Activated CD4-positive, alpha-beta T cell treated with anti-CD3 and anti-CD28 coated beads, Interleukin-2, amount 50 U/mL, for 48 hours (primary cell): ENCODE measurements around the gene RFX8.
"Not testable (repeated sequence)": the region's sequence is repeated elsewhere in the genome, so short reads cannot be mapped to it uniquely, and the experiment has no call there.

ENCODE experiments used
- DNase-seq, 2 experiments: peaks; one replicate each; pipeline ENCODE4 v3.0.0-alpha.2; 2020

RFX8 gene

DNA sequence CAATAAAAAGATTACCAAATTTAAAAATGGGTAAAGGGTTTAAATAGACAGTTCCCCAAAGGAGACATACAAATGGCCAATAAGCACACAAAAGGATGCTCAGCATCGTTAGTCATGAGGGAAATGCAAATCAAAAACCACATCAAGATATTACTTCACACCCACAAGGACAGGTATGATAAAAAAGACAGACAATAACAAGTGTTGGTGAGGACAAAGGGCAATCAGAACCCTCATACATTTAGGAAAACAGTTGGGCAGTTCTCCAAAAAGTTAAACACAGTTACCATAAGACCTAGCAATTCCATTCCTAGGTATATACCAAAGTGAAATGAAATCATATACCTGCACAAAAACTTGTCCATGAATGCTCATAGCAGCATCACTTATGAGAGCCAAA lies 102.1 kb downstream of the RFX8 start:
- DNase-seq: no peak

GRCh38 chr2:101371636-101372035 lies 103.3 kb downstream of the RFX8 start:
- DNase-seq: no peak

GRCh38 chr2:101369100-101369499 lies 105.8 kb downstream of the RFX8 start:
- no peak for DNase-seq

GRCh38 chr2:101368376-101368775 lies 106.5 kb downstream of the RFX8 start:
- DNase-seq: no peak

GRCh38 chr2:101367508-101367907 lies 107.4 kb downstream of the RFX8 start:
- DNase-seq: no peak

GRCh38 chr2:101364878-101365277 lies 110.0 kb downstream of the RFX8 start:
- DNase-seq: no peak

DNA sequence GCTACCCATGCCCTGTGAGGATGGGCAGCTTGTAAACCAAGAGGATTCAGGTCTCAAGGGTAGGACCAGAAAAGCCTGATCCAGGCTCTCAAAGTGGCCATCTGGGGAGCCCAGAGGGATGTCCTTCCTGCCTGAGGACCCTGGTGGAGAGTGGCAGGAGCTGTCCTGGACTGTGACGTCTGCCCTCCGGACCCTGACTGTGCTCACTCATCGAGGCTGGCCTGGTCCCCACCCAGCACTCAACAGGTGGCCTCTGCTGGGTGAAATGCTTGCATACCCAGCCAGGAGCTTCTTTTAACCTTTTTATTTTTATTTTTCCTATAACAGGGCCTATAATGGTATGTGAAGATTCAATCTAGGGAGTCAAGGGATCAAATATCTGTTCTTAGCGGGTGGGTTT lies 112.1 kb downstream of the RFX8 start:
- DNase-seq: no peak

- no peak for DNase-seq
Observed at GRCh38 chr2:101362316-101362715, 112.6 kb downstream of the RFX8 start.

GRCh38 chr2:101361522-101361921 lies 113.4 kb downstream of the RFX8 start:
- peak; percentile 8 to 14 for DNase-seq

DNA sequence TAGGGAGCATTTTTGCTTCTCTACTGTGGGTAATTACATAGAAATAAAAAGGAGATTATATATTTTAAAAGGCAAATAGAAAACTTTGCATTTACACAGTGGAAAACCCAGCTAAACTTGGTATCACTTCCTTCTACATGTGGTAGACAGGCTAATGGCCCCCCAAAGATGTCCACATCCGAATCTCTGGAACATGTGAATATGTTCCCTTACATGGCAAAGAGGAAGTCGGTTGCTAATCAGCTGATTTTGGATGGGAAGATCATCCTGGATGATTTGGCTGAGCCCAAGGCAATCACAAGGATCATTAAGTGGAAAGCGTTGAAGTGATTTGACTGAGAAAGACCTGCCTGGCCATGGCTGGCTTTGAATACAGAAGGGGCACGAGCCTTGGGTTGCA lies 113.8 kb downstream of the RFX8 start:
- no peak for DNase-seq

DNA sequence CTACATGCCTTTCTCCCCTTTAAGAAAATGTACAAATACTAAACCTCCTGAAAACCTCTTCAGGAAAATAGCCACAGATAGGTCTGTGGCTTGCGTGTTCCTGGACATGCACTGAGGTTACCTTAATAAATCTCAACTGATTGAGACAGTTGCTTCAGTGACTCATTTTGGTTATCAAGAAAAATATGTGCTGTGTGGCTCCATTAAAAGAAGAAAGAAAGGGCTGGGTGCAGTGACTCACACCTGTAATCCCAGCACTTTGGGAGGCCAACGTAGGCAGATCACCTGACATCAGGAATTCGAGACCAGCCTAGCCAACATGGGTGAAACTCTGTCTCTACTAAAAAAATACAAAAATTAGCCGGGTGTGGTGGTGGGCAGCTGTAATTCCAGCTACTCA lies 114.7 kb downstream of the RFX8 start:
- DNase-seq: no peak

- no peak for DNase-seq
Observed at GRCh38 chr2:101359410-101359954, 115.4 kb downstream of the RFX8 start.

GRCh38 chr2:101357376-101357775 lies 117.5 kb downstream of the RFX8 start:
- no peak for DNase-seq

DNA sequence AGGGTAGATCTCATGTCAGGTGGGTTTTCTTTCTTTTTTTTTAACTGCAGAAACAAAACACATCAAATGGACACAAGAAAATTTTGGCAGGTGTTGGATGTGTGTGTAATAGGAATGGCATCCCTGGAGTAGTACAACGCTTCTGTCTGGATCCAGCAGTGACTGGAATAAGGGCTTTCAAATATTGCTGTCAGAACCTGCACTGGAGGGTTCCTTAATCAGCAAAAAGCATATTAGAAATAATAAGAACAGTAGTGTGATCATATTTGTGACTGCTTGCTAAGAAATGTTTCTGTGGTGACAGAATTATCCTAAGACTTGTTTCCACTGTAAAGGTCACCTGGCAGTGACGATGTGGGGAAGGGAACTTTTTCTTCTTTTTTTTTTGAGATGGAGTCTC lies 118.4 kb downstream of the RFX8 start:
- no peak for DNase-seq

DNA sequence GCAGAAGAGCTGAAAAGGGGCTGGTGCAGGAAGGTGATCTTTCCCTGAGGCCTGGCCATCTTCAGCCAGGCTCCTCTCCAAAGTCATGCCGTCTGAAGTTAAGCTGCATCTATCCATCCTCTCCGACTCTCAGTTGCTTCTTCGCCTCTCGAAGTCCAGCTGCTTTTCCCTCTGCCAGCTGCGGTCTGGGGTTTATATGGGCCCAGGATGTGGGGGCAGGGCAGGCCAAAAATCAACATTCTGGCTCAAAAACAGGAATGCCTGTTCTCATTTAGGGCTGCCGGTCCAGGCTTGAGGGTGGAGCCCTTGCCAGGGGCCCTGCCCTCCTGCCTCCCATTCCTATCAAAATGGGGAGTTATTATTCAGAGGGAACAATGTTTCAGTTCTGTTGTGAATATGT lies 118.9 kb downstream of the RFX8 start:
- DNase-seq: no peak

- no peak for DNase-seq
Observed at GRCh38 chr2:101355401-101356054, 119.4 kb downstream of the RFX8 start.

DNA sequence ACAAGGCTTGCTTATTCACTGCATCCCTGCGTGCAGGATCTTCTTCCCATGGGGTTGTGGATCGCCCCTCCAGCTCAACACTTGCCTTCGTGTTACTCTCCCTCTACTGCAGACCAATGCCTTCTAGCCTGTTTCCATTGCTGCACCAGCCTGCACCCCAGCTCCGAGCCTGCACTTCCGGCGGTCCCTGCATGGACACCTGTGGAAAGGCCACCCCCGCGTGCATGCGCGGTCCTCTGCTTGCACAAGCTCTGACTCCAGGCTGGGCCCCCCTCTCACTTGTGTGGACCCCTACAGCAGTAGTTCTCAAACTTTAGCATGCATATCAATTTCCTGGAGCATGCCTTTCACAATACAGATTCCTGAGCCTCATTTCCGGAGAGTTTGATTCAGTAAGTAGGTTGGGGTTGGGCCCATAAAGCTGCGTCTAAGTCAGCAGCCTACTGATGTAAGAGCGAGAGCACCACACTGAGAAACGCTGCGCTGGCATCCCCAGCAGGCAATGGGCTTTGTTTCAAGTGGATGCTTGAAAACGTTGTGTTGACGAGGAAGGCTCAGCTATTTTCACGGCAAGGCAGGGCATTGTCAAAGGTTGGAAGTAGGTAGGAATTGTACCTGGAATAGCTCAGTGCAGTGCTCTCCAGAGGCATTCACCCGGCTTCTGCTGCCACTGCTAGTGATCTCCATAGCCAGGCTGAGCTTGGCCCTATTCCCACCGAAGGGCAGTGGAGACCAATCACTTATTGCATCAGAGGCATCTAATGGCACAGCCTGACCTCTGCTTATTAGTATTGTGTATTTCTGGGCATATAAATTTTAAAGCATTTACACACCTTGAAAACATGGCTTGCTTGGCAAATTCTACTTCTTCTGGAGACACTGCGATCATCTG lies 120.2 kb downstream of the RFX8 start:
- DNase-seq: no peak

- not testable (repeated sequence) for DNase-seq
Observed at GRCh38 chr2:101352631-101353030, 122.3 kb downstream of the RFX8 start.

DNA sequence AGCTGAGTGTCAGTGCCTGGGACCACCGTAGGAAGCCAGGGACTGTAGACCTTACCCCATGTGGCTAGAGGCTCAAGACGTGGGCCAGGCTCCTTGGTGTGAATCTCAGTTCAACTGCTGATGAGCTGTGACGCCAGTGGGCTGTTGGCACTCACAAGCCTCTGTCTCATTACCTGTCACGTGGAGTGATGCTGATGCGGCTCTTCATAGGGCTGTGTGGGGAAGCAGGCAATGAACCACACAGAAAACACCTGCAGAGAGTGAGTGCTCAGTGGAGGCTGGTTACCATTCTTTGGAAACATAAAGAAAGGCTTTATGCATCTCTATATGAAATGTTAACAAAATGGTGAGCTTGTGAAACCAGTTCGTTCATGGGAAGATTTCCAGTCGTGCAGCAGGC lies 123.7 kb downstream of the RFX8 start:
- no peak for DNase-seq

GRCh38 chr2:101349893-101350662 lies 124.8 kb downstream of the RFX8 start:
- DNase-seq: no peak

DNA sequence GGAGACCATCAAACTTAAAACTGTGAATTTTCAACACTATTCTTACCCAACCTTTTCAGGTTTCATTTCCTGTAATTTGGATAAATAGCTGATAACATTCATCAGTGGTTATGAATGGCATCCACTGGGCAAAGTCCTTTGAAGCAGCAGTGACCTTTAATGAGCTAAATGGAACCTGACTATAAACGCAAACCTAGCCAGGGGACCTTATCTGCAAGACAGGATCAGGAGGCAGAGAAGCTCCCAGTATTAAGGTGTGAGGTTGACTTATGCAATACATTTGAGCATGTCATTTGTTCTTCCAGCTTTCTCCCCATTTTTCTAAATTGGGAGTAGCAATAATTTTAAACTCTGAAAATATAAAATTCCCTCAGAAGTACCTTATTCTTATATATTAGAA lies 126.0 kb downstream of the RFX8 start:
- no peak for DNase-seq
